ENCODE results near the gene CDK14.

The CDK14 gene

GRCh38 chr7:90593205-90593604 is 2.9 kb upstream of the CDK14 start:
- no peak overlapping the region for H3K9ac ChIP-seq (ENCODE audit: low read length)
- H3K4me3 ChIP-seq (ENCODE audit: low read depth, low read length, poor library complexity, severe bottlenecking): no peak overlapping the region
- peaks cover 16% of the 10 kb centered on the region for H3K4me1 ChIP-seq (ENCODE audit: insufficient read depth, low read length, severe bottlenecking)
- no peaks in the 10 kb centered on the region for H3F3A ChIP-seq (ENCODE audit: insufficient read depth, low read length)
- no peaks in the 10 kb centered on the region for H4K20me1 ChIP-seq (ENCODE audit: insufficient read depth, low read length)
- TF ChIP-seq, protein P1, sequence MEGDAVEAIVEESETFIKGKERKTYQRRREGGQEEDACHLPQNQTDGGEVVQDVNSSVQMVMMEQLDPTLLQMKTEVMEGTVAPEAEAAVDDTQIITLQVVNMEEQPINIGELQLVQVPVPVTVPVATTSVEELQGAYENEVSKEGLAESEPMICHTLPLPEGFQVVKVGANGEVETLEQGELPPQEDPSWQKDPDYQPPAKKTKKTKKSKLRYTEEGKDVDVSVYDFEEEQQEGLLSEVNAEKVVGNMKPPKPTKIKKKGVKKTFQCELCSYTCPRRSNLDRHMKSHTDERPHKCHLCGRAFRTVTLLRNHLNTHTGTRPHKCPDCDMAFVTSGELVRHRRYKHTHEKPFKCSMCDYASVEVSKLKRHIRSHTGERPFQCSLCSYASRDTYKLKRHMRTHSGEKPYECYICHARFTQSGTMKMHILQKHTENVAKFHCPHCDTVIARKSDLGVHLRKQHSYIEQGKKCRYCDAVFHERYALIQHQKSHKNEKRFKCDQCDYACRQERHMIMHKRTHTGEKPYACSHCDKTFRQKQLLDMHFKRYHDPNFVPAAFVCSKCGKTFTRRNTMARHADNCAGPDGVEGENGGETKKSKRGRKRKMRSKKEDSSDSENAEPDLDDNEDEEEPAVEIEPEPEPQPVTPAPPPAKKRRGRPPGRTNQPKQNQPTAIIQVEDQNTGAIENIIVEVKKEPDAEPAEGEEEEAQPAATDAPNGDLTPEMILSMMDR (IDR thresholded peaks at IDR 0.05; ENCODE audit: low read length): no peak
- no peak for TF ChIP-seq EZH2 (IDR thresholded peaks at IDR 0.05; ENCODE audit: borderline replicate concordance, low read length)
- H2AFZ ChIP-seq (ENCODE audit: low read length): no peak overlapping the region
- no peak overlapping the region for H3K4me2 ChIP-seq (ENCODE audit: low read length)
- no peak overlapping the region for H3K27ac ChIP-seq (ENCODE audit: low read depth, low read length, poor library complexity, severe bottlenecking)
- peaks cover 6% of the 10 kb centered on the region; the same call in 1 of the 2 replicates for H3K27me3 ChIP-seq (ENCODE audit: insufficient read depth, low read length)
- no peaks in the 10 kb centered on the region for H3K36me3 ChIP-seq (ENCODE audit: insufficient read depth, low read length)
- no peaks in the 10 kb centered on the region for H3K79me2 ChIP-seq (ENCODE audit: insufficient read depth, low read length)
- H3K9me3 ChIP-seq (ENCODE audit: low read length): no peaks in the 10 kb centered on the region
- H3K9me2 ChIP-seq (ENCODE audit: low read depth, low read length): no peaks in the 10 kb centered on the region

GRCh38 chr7:90594751-90595317 is 1.3 kb upstream of the CDK14 start:
- H3K36me3 ChIP-seq (ENCODE audit: insufficient read depth, low read length): no peaks in the 10 kb centered on the region
- no peak overlapping the region for H3K27ac ChIP-seq (ENCODE audit: low read depth, low read length, poor library complexity, severe bottlenecking)
- no peaks in the 10 kb centered on the region for H3F3A ChIP-seq (ENCODE audit: insufficient read depth, low read length)
- peaks cover 6% of the 10 kb centered on the region; the same call in 1 of the 2 replicates for H3K27me3 ChIP-seq (ENCODE audit: insufficient read depth, low read length)
- no peak overlapping the region for H2AFZ ChIP-seq (ENCODE audit: low read length)
- H3K9me2 ChIP-seq (ENCODE audit: low read depth, low read length): no peaks in the 10 kb centered on the region
- H4K20me1 ChIP-seq (ENCODE audit: insufficient read depth, low read length): no peaks in the 10 kb centered on the region
- H3K79me2 ChIP-seq (ENCODE audit: insufficient read depth, low read length): no peaks in the 10 kb centered on the region
- H3K4me3 ChIP-seq (ENCODE audit: low read depth, low read length, poor library complexity, severe bottlenecking): no peak overlapping the region
- peaks cover 16% of the 10 kb centered on the region for H3K4me1 ChIP-seq (ENCODE audit: insufficient read depth, low read length, severe bottlenecking)
- no peaks in the 10 kb centered on the region for H3K9me3 ChIP-seq (ENCODE audit: low read length)
- no peak for TF ChIP-seq EZH2 (IDR thresholded peaks at IDR 0.05; ENCODE audit: borderline replicate concordance, low read length)
- TF ChIP-seq, protein P1 (IDR thresholded peaks at IDR 0.05; ENCODE audit: low read length): no peak
- no peak overlapping the region for H3K4me2 ChIP-seq (ENCODE audit: low read length)
- H3K9ac ChIP-seq (ENCODE audit: low read length): no peak overlapping the region

DNA sequence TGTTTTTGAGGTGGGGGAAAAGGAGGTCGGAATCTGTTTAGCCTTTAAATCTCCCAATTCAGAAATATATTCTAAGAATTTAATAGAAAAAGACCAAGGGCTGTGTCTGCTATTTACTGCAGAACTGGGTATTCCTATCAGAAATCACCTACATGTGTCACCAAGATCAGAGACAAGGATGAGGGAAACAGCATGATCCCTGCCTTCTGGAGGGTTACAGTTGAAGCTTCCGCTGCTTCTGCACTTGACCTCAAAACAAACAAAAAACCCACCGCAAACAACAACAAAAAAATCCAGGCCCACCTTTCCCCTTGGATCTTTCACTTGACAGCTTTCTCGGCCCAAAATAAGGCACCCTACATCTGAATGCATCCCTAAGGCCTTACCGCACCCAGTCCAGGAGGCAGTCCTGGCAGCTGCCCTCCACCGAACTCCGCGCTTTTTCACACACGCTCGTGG is 750 bp upstream of the CDK14 start:
- Histone ChIP-seq H3K4me1 (ENCODE audit: insufficient read depth, low read length, severe bottlenecking) (peaks cover 16% of the 10 kb centered on the region), H3K4me3 (ENCODE audit: low read depth, low read length, poor library complexity, severe bottlenecking) (peak overlapping the region; percentile 64), H3K9me2 (ENCODE audit: low read depth, low read length) (no peaks in the 10 kb centered on the region), H3K27me3 (ENCODE audit: insufficient read depth, low read length) (peaks cover 6% of the 10 kb centered on the region; the same call in 1 of the 2 replicates), H3K9me3 (ENCODE audit: low read length) (no peaks in the 10 kb centered on the region), H2AFZ (ENCODE audit: low read length) (no peak overlapping the region), H3F3A (ENCODE audit: insufficient read depth, low read length) (no peaks in the 10 kb centered on the region), H3K36me3 (ENCODE audit: insufficient read depth, low read length) (no peaks in the 10 kb centered on the region), H3K27ac (ENCODE audit: low read depth, low read length, poor library complexity, severe bottlenecking) (no peak overlapping the region), H4K20me1 (ENCODE audit: insufficient read depth, low read length) (no peaks in the 10 kb centered on the region), H3K9ac (ENCODE audit: low read length) (peak overlapping the region; percentile 33; the same call in 1 of the 2 replicates), H3K79me2 (ENCODE audit: insufficient read depth, low read length) (no peaks in the 10 kb centered on the region), H3K4me2 (ENCODE audit: low read length) (peak overlapping the region; percentile 79)
- no peak for TF ChIP-seq EZH2 (IDR thresholded peaks at IDR 0.05; ENCODE audit: borderline replicate concordance, low read length)
- TF ChIP-seq, protein P1 (IDR thresholded peaks at IDR 0.05; ENCODE audit: low read length): no peak
